ENCODE measurements around the gene OLFML3. TPM values are rescaled to one million over a fixed set of nuclear protein-coding genes. Genes with fewer than 3 reads are reported as not detected.
A peak's percentile ranks its signal among the peaks of the same experiment; 100 is the strongest.

The OLFML3 gene
- total RNA-seq, 5 donors from 2014 or later (not counting 1 experiment from before 2014, with no cell fraction given): 0.23 to 1.2 (median 0.63) TPM

DNA sequence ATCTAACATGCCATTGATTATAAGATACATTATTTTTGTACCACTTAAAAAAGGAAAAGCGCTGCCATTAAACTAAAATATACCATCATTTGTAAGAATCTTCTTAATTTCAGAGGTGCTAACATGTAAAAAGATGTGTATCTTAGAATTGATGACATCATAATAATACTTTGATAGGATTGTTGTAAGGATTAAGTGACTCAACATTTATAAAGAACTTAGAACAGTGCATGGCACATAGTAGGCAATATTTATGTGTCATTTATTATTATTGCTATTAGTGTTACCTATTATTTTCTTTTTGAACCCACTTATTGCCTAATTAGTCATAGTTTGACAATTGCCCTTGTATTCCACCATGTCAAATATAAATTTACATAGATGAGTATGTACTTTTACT lies 28.4 kb upstream of the OLFML3 start:
- WGBS (ENCODE audit: insufficient coverage): no CpG with 5 or more reads among the region's 1 CpG
- H3K4me3 Mint-ChIP-seq: peak overlapping the region in 1 of 3 donors; percentile 79
- Histone ChIP-seq H3K27ac (ENCODE audit: low read length) (no peak overlapping the region), H3K9me3 (no peaks in the 10 kb centered on the region), H3K4me1 (ENCODE audit: control insufficient read depth in 1 of 2, extremely low read depth in 1 of 2, insufficient read depth in 2 of 2, low read length in 2 of 2) (peaks cover 41 to 44% of the 10 kb centered on the region in 2 experiments), H3K27me3 (replicated peaks in 1 of 2; ENCODE audit: control insufficient read depth in 2 of 2, extremely low read depth in 1 of 2, insufficient read depth in 2 of 2, low read length in 1 of 2) (no peaks in the 10 kb centered on the region), H3K4me3 (ENCODE audit: control insufficient read depth in 1 of 2, extremely low read depth in 1 of 2, low read length in 1 of 2) (no peak overlapping the region), H3K36me3 (ENCODE audit: control insufficient read depth in 2 of 2, extremely low read depth in 1 of 2, insufficient read depth in 1 of 2, low read length in 1 of 2) (peaks cover 4 to 27% of the 10 kb centered on the region in 2 donors)
- ChIA-PET POLR2A (interaction anchor here in 1 of 2 donors (0.6 to 6.6 kb wide), 2 partner anchors 18 to 20 kb away, joined by 3 to 221 read pairs; partner anchors contain the start of gene HIPK1), CTCF (interaction anchor here in 1 of 2 donors (0.9 to 5.6 kb wide), 2 partner anchors 21 to 195 kb away, joined by 4 to 86 read pairs; partner anchors contain the start of gene HIPK1)
- DNase-seq: no peak
- H3K27me3 Mint-ChIP-seq: no peaks in the 10 kb centered on the region
- peaks cover 18% of the 10 kb centered on the region for H3K36me3 Mint-ChIP-seq
- no peaks in the 10 kb centered on the region for H3K9me3 Mint-ChIP-seq
- no peak for ATAC-seq (replicated peaks in 1 of 4)
- H3K27ac Mint-ChIP-seq: peak overlapping the region in 1 of 2 donors; percentile 65
- peaks cover 86 to 93% (median 87%) of the 10 kb centered on the region in 3 donors for H3K4me1 Mint-ChIP-seq

DNA sequence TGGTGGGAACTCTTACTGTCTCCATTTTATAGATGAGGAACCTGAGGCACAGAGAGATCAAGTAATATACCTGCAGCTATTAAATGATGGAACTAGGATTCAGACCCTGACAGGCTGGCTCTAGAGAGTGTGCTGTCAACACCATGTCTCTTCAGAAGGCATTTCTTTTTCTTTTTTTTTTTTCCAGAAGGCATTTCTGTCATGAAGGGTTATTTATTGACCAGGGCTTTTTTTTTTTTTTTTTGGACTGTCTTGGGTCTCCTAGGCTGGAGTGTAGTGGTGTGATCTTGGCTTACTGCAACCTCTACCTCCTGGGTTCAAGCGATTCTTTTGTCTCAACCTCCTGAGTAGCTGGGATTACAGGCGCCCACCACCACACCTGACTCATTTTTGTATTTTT lies 27.6 kb upstream of the OLFML3 start:
- H3K27me3 Mint-ChIP-seq: no peaks in the 10 kb centered on the region

DNA sequence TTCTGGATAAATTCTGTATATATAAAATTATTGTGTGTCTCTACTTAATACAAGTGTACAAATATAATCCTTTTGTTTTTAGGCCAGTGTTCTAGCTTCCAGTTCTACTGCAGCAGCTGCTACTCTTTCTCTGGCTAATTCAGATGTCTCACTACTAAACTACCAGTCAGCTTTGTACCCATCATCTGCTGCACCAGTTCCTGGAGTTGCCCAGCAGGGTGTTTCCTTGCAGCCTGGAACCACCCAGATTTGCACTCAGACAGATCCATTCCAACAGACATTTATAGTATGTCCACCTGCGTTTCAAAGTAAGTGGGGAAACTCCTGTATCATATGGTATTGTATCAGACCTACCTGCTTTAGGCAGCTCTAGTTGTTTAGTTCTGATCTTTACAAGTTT lies 21.3 kb upstream of the OLFML3 start:
- H3K36me3 ChIP-seq (ENCODE audit: control insufficient read depth in 2 of 2, extremely low read depth in 1 of 2, insufficient read depth in 1 of 2, low read length in 1 of 2): peaks cover 4 to 72% of the 10 kb centered on the region in 2 donors
- no peak for DNase-seq
- POLR2A ChIA-PET: interaction anchor here (0.5 to 2.3 kb wide), 4 partner anchors 18 to 109 kb away, joined by 3 to 14 read pairs (median 4); no protein-coding TSS in a partner anchor
- H3K4me1 Mint-ChIP-seq: peaks cover 33 to 43% (median 34%) of the 10 kb centered on the region in 3 donors
- no peak overlapping the region for H3K4me3 ChIP-seq (ENCODE audit: control insufficient read depth in 1 of 2, extremely low read depth in 1 of 2, low read length in 1 of 2)
- H3K4me3 Mint-ChIP-seq: no peak overlapping the region
- no peak for ATAC-seq (replicated peaks in 1 of 4)
- no peaks in the 10 kb centered on the region for H3K9me3 ChIP-seq
- H3K9me3 Mint-ChIP-seq: no peaks in the 10 kb centered on the region
- peak overlapping the region in 1 of 2 donors; percentile 48 for H3K27ac Mint-ChIP-seq
- peaks cover 0 to 5% of the 10 kb centered on the region in 2 experiments for H3K4me1 ChIP-seq (ENCODE audit: control insufficient read depth in 1 of 2, extremely low read depth in 1 of 2, insufficient read depth in 2 of 2, low read length in 2 of 2)
- no peaks in the 10 kb centered on the region for H3K27me3 ChIP-seq (replicated peaks in 1 of 2; ENCODE audit: control insufficient read depth in 2 of 2, extremely low read depth in 1 of 2, insufficient read depth in 2 of 2, low read length in 1 of 2)
- H3K27me3 Mint-ChIP-seq: no peaks in the 10 kb centered on the region
- no CpG with 5 or more reads among the region's 1 CpG for WGBS (ENCODE audit: insufficient coverage)
- CTCF ChIA-PET: interaction anchor here (0.6 to 1.4 kb wide), 5 partner anchors 9 to 29 kb away, joined by 3 to 5 read pairs (median 3); partner anchors contain the start of gene HIPK1 (in 1 of the 2)
- H3K27ac ChIP-seq (ENCODE audit: low read length): no peak overlapping the region
- H3K36me3 Mint-ChIP-seq: peaks cover 63% of the 10 kb centered on the region

More for the DNA sequence above, 27.6 kb upstream of the OLFML3 start:
- Histone ChIP-seq H3K27me3 (replicated peaks in 1 of 2; ENCODE audit: control insufficient read depth in 2 of 2, extremely low read depth in 1 of 2, insufficient read depth in 2 of 2, low read length in 1 of 2) (no peaks in the 10 kb centered on the region), H3K9me3 (no peaks in the 10 kb centered on the region), H3K27ac (ENCODE audit: low read length) (no peak overlapping the region), H3K36me3 (ENCODE audit: control insufficient read depth in 2 of 2, extremely low read depth in 1 of 2, insufficient read depth in 1 of 2, low read length in 1 of 2) (peaks cover 4 to 34% of the 10 kb centered on the region in 2 donors), H3K4me1 (ENCODE audit: control insufficient read depth in 1 of 2, extremely low read depth in 1 of 2, insufficient read depth in 2 of 2, low read length in 2 of 2) (peaks cover 36 to 37% of the 10 kb centered on the region in 2 experiments), H3K4me3 (ENCODE audit: control insufficient read depth in 1 of 2, extremely low read depth in 1 of 2, low read length in 1 of 2) (no peak overlapping the region)
- Mint-ChIP-seq H3K36me3 (peaks cover 20% of the 10 kb centered on the region), H3K9me3 (no peaks in the 10 kb centered on the region), H3K4me3 (no peak overlapping the region), H3K27ac (peak overlapping the region; percentile 52 to 65), H3K4me1 (peaks cover 79 to 90% (median 80%) of the 10 kb centered on the region in 3 donors)
- no peak for DNase-seq
- ATAC-seq (replicated peaks in 1 of 4): no peak
- WGBS (ENCODE audit: insufficient coverage): no CpG with 5 or more reads among the region's 2 CpGs
- ChIA-PET POLR2A (interaction anchor here (0.6 to 2.5 kb wide), 11 partner anchors 12 to 285 kb away, joined by 3 to 34 read pairs (median 6); no protein-coding TSS in a partner anchor), CTCF (interaction anchor here (0.7 to 3.7 kb wide), 7 partner anchors 12 to 116 kb away, joined by 3 to 14 read pairs (median 4); no protein-coding TSS in a partner anchor)

DNA sequence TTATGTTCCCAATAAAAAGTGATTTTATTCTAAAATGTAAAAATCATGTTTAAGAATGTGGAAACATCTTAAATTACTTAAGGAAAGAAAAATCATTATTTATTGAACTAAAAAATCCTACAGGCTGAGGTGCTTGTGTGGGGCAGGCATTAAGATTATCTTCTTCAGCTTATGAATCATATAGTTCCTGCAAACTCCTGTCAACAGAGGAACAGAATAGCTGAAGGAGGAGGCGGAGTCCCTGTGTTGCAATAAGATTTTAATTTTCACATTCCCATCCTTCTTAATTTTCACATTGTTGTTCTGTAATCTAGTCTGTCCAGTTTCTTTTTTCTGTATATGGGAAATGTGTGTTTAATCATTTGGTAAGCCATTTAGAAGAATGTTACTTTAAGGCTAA lies 20.6 kb upstream of the OLFML3 start:
- Histone ChIP-seq H3K27ac (ENCODE audit: low read length) (no peak overlapping the region), H3K9me3 (no peaks in the 10 kb centered on the region), H3K4me3 (ENCODE audit: control insufficient read depth in 1 of 2, extremely low read depth in 1 of 2, low read length in 1 of 2) (no peak overlapping the region), H3K36me3 (ENCODE audit: control insufficient read depth in 2 of 2, extremely low read depth in 1 of 2, insufficient read depth in 1 of 2, low read length in 1 of 2) (peaks cover 6 to 76% of the 10 kb centered on the region in 2 donors), H3K4me1 (ENCODE audit: control insufficient read depth in 1 of 2, extremely low read depth in 1 of 2, insufficient read depth in 2 of 2, low read length in 2 of 2) (peaks cover 0 to 4% of the 10 kb centered on the region in 2 experiments), H3K27me3 (replicated peaks in 1 of 2; ENCODE audit: control insufficient read depth in 2 of 2, extremely low read depth in 1 of 2, insufficient read depth in 2 of 2, low read length in 1 of 2) (no peaks in the 10 kb centered on the region)
- no peaks in the 10 kb centered on the region for H3K27me3 Mint-ChIP-seq
- peaks cover 33 to 47% (median 33%) of the 10 kb centered on the region in 3 donors for H3K4me1 Mint-ChIP-seq
- ChIA-PET POLR2A (no interaction called here), CTCF (interaction anchor here (0.9 to 1.0 kb wide), 2 partner anchors 10 to 30 kb away, joined by 3 read pairs; partner anchors contain the start of gene HIPK1 (in 1 of the 2))
- H3K27ac Mint-ChIP-seq: peak overlapping the region in 1 of 2 donors; percentile 36
- no CpG with 5 or more reads among the region's 1 CpG for WGBS (ENCODE audit: insufficient coverage)
- ATAC-seq (replicated peaks in 1 of 4): no peak
- H3K36me3 Mint-ChIP-seq: peaks cover 70% of the 10 kb centered on the region
- no peaks in the 10 kb centered on the region for H3K9me3 Mint-ChIP-seq
- no peak overlapping the region for H3K4me3 Mint-ChIP-seq
- no peak for DNase-seq

DNA sequence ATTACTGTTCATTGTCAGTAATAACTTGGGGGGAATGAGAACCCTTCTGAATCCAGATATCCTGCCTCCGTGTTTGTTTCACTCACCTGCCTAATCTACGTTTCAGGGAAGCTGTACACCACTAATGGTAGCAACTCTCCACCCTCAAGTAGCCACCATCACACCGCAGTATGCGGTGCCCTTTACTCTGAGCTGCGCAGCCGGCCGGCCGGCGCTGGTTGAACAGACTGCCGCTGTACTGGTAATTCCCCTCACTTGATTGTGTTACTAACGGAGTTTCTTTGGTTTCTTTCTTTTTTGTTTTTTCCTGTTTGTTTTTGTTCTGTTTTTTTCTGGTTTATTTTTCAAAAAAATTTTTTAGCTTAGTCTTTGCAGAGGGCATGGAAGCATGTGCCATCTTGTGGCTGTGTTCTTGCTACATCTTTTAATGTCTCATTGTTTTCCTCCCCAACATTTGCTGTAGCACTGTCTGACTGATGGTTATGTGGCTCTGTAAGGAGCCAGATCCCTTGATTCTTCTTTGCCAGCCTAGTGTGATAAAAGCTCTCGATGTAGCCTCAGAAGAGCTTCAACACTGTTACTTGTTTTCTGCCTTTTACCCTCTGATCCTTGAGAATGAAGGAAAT lies 15.9 kb upstream of the OLFML3 start:
- DNase-seq (peak in 1 of 35 experiments; percentile 46), ATAC-seq (replicated peaks in 1 of 4) (peak in 1 of 4 experiments; percentile 57)
- peaks cover 79% of the 10 kb centered on the region for H3K36me3 Mint-ChIP-seq
- H3K27ac ChIP-seq (ENCODE audit: low read length): no peak overlapping the region
- WGBS (ENCODE audit: insufficient coverage): 91% methylated on average over 4 of the region's 12 CpGs
- ChIA-PET POLR2A (interaction anchor here (0.5 to 2.2 kb wide), 19 partner anchors 8 to 750 kb away, joined by 3 to 21 read pairs (median 4); partner anchors contain the start of genes HIPK1 (in 2 of the 2) and DCLRE1B (in 1 of the 2)), CTCF (interaction anchor here (0.7 to 3.6 kb wide), 17 partner anchors 10 to 824 kb away, joined by 3 to 34 read pairs (median 6); partner anchors contain the start of genes AP4B1 (in 1 of the 2) and HIPK1 (in 1 of the 2))
- H3K27me3 ChIP-seq (replicated peaks in 1 of 2; ENCODE audit: control insufficient read depth in 2 of 2, extremely low read depth in 1 of 2, insufficient read depth in 2 of 2, low read length in 1 of 2): no peaks in the 10 kb centered on the region
- no peaks in the 10 kb centered on the region for H3K27me3 Mint-ChIP-seq
- H3K36me3 ChIP-seq (ENCODE audit: control insufficient read depth in 2 of 2, extremely low read depth in 1 of 2, insufficient read depth in 1 of 2, low read length in 1 of 2): peaks cover 6 to 80% of the 10 kb centered on the region in 2 donors
- no peaks in the 10 kb centered on the region for H3K9me3 ChIP-seq
- peak overlapping the region in 2 of 3 donors; percentile 23 to 37 for H3K4me3 Mint-ChIP-seq
- H3K9me3 Mint-ChIP-seq: no peaks in the 10 kb centered on the region
- H3K27ac Mint-ChIP-seq: peak overlapping the region; percentile 63 to 72
- peaks cover 13 to 23% (median 13%) of the 10 kb centered on the region in 3 donors for H3K4me1 Mint-ChIP-seq
- H3K4me1 ChIP-seq (ENCODE audit: control insufficient read depth in 1 of 2, extremely low read depth in 1 of 2, insufficient read depth in 2 of 2, low read length in 2 of 2): no peaks in the 10 kb centered on the region
- H3K4me3 ChIP-seq (ENCODE audit: control insufficient read depth in 1 of 2, extremely low read depth in 1 of 2, low read length in 1 of 2): no peak overlapping the region

DNA sequence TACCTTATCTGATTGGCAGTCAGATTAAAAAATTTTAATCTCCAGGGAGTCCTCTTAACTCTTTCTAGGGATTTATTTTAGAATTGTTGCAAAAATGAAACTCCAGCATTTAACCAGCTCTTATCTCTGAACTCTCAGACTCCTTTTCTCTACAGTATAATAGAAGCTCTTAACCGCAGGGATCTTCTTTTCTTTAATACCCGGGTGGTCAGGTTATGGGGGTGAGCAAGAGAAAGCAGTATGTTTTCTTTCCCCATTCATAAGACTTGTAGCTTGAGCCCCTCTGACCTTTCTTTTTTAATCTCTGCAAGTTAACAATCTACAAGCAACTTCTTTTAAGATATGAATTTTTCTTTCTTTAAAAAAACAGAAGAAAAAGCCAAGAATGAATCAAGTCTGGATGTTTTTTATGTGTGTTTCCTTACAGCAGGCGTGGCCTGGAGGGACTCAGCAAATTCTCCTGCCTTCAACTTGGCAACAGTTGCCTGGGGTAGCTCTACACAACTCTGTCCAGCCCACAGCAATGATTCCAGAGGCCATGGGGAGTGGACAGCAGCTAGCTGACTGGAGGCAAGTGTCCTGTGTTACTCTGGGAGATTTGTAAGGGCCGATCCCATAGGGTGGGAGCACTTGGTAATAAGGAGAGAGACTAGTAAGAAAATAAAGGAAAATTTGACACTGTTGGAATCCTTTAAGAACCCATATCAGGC lies 13.4 kb upstream of the OLFML3 start:
- Mint-ChIP-seq H3K4me3 (no peak overlapping the region), H3K27me3 (no peaks in the 10 kb centered on the region), H3K27ac (peak overlapping the region in 1 of 2 donors; percentile 28), H3K36me3 (peaks cover 79% of the 10 kb centered on the region), H3K9me3 (no peaks in the 10 kb centered on the region), H3K4me1 (peaks cover 9 to 13% (median 10%) of the 10 kb centered on the region in 3 donors)
- DNase-seq (no peak), ATAC-seq (replicated peaks in 1 of 4) (no peak)
- Histone ChIP-seq H3K36me3 (ENCODE audit: control insufficient read depth in 2 of 2, extremely low read depth in 1 of 2, insufficient read depth in 1 of 2, low read length in 1 of 2) (peaks cover 13 to 88% of the 10 kb centered on the region in 2 donors), H3K4me3 (ENCODE audit: control insufficient read depth in 1 of 2, extremely low read depth in 1 of 2, low read length in 1 of 2) (no peak overlapping the region), H3K27ac (ENCODE audit: low read length) (no peak overlapping the region), H3K4me1 (ENCODE audit: control insufficient read depth in 1 of 2, extremely low read depth in 1 of 2, insufficient read depth in 2 of 2, low read length in 2 of 2) (no peaks in the 10 kb centered on the region), H3K27me3 (replicated peaks in 1 of 2; ENCODE audit: control insufficient read depth in 2 of 2, extremely low read depth in 1 of 2, insufficient read depth in 2 of 2, low read length in 1 of 2) (no peaks in the 10 kb centered on the region), H3K9me3 (no peaks in the 10 kb centered on the region)
- 100% methylated on average over 1 of the region's 4 CpGs for WGBS (ENCODE audit: insufficient coverage)
- ChIA-PET CTCF (interaction anchor here in 1 of 2 donors (1.4 kb wide), 1 partner anchor 9 kb away, joined by 3 read pairs; no protein-coding TSS in a partner anchor), POLR2A (no interaction called here)
